ENCODE results near the gene PHF21A. TPM values are rescaled to one million over a fixed set of nuclear protein-coding genes. Genes with fewer than 3 reads are reported as not detected.

Gene PHF21A
- total and polyA plus RNA-seq, 2 of the 8 experiments (the other 6 are each of a cell fraction or from before 2014, with no cell fraction given): 17.6 to 40.3 TPM

DNA sequence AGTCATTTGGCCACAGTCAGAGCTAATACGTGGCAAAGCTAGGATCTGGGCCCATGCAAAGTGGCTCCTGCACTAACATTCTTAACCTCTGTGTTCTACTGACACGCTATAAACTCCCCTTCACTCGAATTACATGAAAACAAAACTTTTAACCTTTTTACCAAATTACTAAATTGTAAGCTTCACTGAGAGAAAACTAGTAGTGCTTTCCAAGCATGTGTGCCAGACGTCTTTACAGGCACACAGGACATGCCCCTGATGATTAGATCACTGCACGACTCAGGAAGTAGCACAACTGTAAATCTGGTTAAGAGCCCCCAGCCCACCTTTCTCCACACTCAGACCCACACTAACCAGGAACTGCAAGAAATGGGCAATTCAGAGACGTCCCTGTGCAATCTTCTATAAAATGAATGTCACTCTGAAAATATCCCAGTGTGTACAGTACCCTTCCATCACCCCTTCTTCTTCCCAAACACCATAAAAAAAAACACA, 16.1 kb downstream of the PHF21A start:
- H4K20me1 ChIP-seq (replicated peaks in 1 of 2; ENCODE audit: control insufficient read depth in 1 of 2, insufficient read depth in 2 of 2, low read length in 2 of 2): peaks cover 0 to 3% of the 10 kb centered on the region in 2 experiments
- H3K27ac ChIP-seq (ENCODE audit: low read depth, low read length): no peak overlapping the region
- no peak for FAIRE-seq
- no peak overlapping the region for H2BK15ac ChIP-seq (ENCODE audit: low read length)
- no peak overlapping the region for H2BK12ac ChIP-seq (ENCODE audit: low read depth, low read length)
- no peak overlapping the region for H3K4ac ChIP-seq (replicated peaks; ENCODE audit: insufficient read length, low read depth, low read length)
- H3K36me3 ChIP-seq (ENCODE audit: control insufficient read depth in 2 of 4, insufficient read depth in 4 of 4, low read length in 3 of 4): no peaks in the 10 kb centered on the region
- H2BK20ac ChIP-seq (ENCODE audit: low read length): no peak overlapping the region
- CTCF ChIA-PET (ENCODE audit: partially characterized antibody): interaction anchor here (0.8 to 2.6 kb wide), 4 partner anchors 12 to 139 kb away, joined by 3 to 9 read pairs (median 4); no protein-coding TSS in a partner anchor
- no peak overlapping the region for H2AFZ ChIP-seq (ENCODE audit: low read length)
- H3K27me3 ChIP-seq (replicated peaks in 1 of 4; ENCODE audit: control insufficient read depth in 3 of 4, extremely low read depth in 1 of 4, insufficient read depth in 3 of 4, low read length in 3 of 4): no peaks in the 10 kb centered on the region
- H4K8ac ChIP-seq (ENCODE audit: extremely low read depth, insufficient read depth, low read length): no peak overlapping the region
- no peaks in the 10 kb centered on the region; the same call in 1 of the 2 replicates for H3K79me1 ChIP-seq (ENCODE audit: low read depth, low read length)
- H3K4me3 ChIP-seq (ENCODE audit: extremely low read depth in 1 of 4, insufficient read depth in 2 of 4, low read depth in 3 of 4, low read length in 4 of 4): no peak overlapping the region
- WGBS, 2 experiments (ENCODE audit: extremely low coverage in 1 of 2, insufficient coverage in 1 of 2, insufficient read length in 1 of 2, insufficient replicate concordance in 2 of 2, low coverage in 1 of 2, low lambda C conversion rate in 2 of 2, missing lambda C conversion rate in 1 of 2): 80 to 100% methylated on average over 2 to 6 of the region's 6 CpGs
- H3K4me2 ChIP-seq (ENCODE audit: insufficient read depth in 1 of 2, low read depth in 2 of 2, low read length in 2 of 2): no peak overlapping the region
- H2BK120ac ChIP-seq (replicated peaks; ENCODE audit: low read depth, low read length): no peak overlapping the region
- no peak overlapping the region for H2AK5ac ChIP-seq (ENCODE audit: low read depth, low read length)
- no peak overlapping the region for H3K9ac ChIP-seq (replicated peaks in 1 of 4; ENCODE audit: extremely low read depth in 1 of 4, low read depth in 3 of 4, low read length in 3 of 4)
- H2BK5ac ChIP-seq (ENCODE audit: low read depth, low read length): no peak overlapping the region
- H3K14ac ChIP-seq (ENCODE audit: insufficient read length): no peak overlapping the region
- no peak overlapping the region for H3K56ac ChIP-seq (replicated peaks; ENCODE audit: insufficient read length, low read depth, low read length)
- POLR2A ChIA-PET (ENCODE audit: partially characterized antibody): interaction anchor here (1.6 to 1.7 kb wide), 2 partner anchors 12 to 93 kb away, joined by 4 to 5 read pairs; no protein-coding TSS in a partner anchor
- H3K79me2 ChIP-seq (ENCODE audit: control insufficient read depth in 1 of 2, insufficient read depth in 2 of 2, low read length in 2 of 2): peaks cover 0 to 89% of the 10 kb centered on the region in 2 experiments; a peak in 3 of 4 replicates
- H4K5ac ChIP-seq (ENCODE audit: insufficient read length, low read depth, low read length): no peak overlapping the region
- H4K91ac ChIP-seq (replicated peaks; ENCODE audit: insufficient read length, low read length): no peak overlapping the region
- DNase-seq (ENCODE audit: low read depth in 1 of 2, low spot score in 2 of 2): no peak
- no peak overlapping the region for H3K18ac ChIP-seq (ENCODE audit: extremely low read depth, low read length)
- H3K4me1 ChIP-seq (replicated peaks in 1 of 4; ENCODE audit: control insufficient read depth in 3 of 4, insufficient read depth in 4 of 4, low read length in 3 of 4): peaks cover 2 to 8% (median 4%) of the 10 kb centered on the region in 4 experiments; a peak in 5 of 7 replicates
- no peak overlapping the region for H3K23ac ChIP-seq (ENCODE audit: insufficient read length)
- H3K23me2 ChIP-seq (ENCODE audit: low read depth, low read length): no peaks in the 10 kb centered on the region
- H3K9me3 ChIP-seq (ENCODE audit: insufficient read depth in 2 of 2, low read depth in 1 of 2, low read length in 1 of 2): no peaks in the 10 kb centered on the region
- TF ChIP-seq MAFK (IDR thresholded peaks at IDR 0.05; ENCODE audit: low read depth, low read length): no peak
